Measurements from ENCODE around the gene WHRN. TPM values are rescaled to one million over a fixed set of nuclear protein-coding genes. Genes with fewer than 3 reads are reported as not detected.

Gene WHRN
- total RNA-seq, 1 experiment from 2014 or later = 4.7 TPM

GRCh38 chr9:114411452-114411851, 93.8 kb downstream of the WHRN start:
- DNase-seq (ENCODE audit: low spot score) = no peak
- in situ Hi-C loops (cut with HindIII; ENCODE audit: low sequenced_read_pairs) = no loop called here

GRCh38 chr9:114410910-114411309, 94.4 kb downstream of the WHRN start:
- DNase-seq (ENCODE audit: low spot score) = no peak
- in situ Hi-C loops (cut with HindIII; ENCODE audit: low sequenced_read_pairs) = no loop called here

DNA sequence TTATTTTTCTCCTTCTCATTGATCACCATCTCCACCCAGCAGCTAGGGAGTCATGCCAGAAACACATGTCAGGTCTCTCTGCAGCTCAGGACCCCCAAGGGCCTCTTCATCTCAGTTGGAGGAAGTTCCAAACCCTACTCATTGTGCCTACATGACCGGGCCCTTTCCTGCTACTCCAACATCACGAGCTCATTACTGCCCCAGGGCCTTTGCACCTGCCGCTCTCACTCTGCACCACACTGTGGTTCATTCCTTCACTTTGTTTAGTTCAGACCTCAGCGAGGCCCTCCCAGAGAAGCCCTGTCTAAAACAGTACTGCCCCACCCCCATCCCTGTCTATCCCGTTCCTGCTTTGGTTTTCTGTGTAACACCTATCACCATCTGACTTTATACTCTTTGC, 95.4 kb downstream of the WHRN start:
- DNase-seq (ENCODE audit: low spot score) = no peak
- in situ Hi-C loops (cut with HindIII; ENCODE audit: low sequenced_read_pairs) = no loop called here

GRCh38 chr9:114409103-114409780, 96.0 kb downstream of the WHRN start:
- in situ Hi-C loops (cut with HindIII; ENCODE audit: low sequenced_read_pairs) = no loop called here

DNA sequence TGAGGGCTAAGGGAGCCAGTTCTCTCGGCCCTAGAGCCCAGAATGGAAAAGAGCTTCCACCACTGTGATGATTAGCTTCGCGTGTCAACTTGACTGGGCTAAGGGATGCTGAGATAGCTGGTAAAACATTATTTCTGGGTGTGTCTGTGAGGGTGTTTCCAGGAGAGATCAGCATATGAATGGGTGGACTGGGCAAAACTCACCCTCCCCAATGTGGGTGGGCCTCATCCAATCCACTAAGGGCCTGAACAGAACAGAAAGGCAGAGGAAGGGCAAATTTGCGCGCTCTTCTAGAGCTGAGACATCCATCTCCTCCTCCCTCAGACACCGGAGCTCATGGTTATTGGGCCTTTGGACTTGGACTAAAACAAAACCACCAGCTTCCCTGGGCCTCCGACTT, 96.6 kb downstream of the WHRN start:
- in situ Hi-C loops (cut with HindIII; ENCODE audit: low sequenced_read_pairs) = no loop called here
- no peak for DNase-seq (ENCODE audit: low spot score)

More at GRCh38 chr9:114409103-114409780, 96.0 kb downstream of the WHRN start:
- DNase-seq (ENCODE audit: low spot score) = no peak

DNA sequence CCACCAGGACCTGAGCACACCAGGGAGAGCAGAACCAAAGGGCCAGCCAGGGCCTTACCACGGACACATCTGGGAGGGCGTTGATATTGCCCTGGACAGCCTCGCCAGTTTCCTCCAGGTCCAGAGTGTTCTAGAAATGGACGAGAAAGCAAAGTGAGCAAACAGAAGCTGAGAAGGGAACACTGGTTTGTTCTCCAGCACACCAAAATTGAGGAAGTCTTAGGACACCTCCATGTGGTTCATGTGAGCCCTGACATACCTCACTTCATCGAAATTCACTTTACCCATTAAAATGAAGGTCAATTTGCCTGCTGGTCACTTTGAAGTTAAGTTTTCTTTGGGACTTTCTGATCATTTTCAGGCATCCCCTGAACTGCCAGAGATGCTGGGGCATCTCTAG, 97.4 kb downstream of the WHRN start:
- in situ Hi-C loops (cut with HindIII; ENCODE audit: low sequenced_read_pairs) = no loop called here
- DNase-seq (ENCODE audit: low spot score) = no peak

- in situ Hi-C loops (cut with HindIII; ENCODE audit: low sequenced_read_pairs) = no loop called here
- DNase-seq (ENCODE audit: low spot score) = no peak
These were observed 98.8 kb downstream of the WHRN start for GRCh38 chr9:114406441-114406840.

- peak; percentile 87 for DNase-seq (ENCODE audit: low spot score)
- in situ Hi-C loops (cut with HindIII; ENCODE audit: low sequenced_read_pairs) = no loop called here
These were observed 99.8 kb downstream of the WHRN start for GRCh38 chr9:114405294-114406034.

DNA sequence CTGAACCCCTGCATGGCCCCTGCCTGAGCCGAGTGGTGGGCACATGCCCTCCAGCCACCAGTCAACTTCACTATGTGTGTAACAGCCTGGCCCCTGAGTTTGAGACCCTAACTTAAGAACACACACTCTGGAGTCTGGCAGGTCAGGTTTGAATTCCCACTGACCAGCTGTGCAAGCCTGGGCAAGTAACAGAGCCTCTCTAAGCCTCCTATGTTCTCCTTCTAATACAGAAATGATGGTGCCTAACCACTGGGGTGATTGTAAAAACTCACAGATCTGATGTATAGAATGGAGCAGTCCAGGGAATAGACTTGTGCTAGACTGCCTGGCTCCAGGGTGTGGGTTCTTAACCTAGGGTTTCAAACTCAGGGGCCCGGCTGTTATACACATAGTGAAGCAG, 100.7 kb downstream of the WHRN start:
- DNase-seq (ENCODE audit: low spot score) = no peak
- in situ Hi-C loops (cut with HindIII; ENCODE audit: low sequenced_read_pairs) = no loop called here

- in situ Hi-C loops (cut with HindIII; ENCODE audit: low sequenced_read_pairs) = no loop called here
- no peak for DNase-seq (ENCODE audit: low spot score)
These were observed 102.0 kb downstream of the WHRN start for GRCh38 chr9:114403153-114403756.

GRCh38 chr9:114401344-114401743, 103.9 kb downstream of the WHRN start:
- no peak for DNase-seq (ENCODE audit: low spot score)
- in situ Hi-C loops (cut with HindIII; ENCODE audit: low sequenced_read_pairs) = no loop called here

DNA sequence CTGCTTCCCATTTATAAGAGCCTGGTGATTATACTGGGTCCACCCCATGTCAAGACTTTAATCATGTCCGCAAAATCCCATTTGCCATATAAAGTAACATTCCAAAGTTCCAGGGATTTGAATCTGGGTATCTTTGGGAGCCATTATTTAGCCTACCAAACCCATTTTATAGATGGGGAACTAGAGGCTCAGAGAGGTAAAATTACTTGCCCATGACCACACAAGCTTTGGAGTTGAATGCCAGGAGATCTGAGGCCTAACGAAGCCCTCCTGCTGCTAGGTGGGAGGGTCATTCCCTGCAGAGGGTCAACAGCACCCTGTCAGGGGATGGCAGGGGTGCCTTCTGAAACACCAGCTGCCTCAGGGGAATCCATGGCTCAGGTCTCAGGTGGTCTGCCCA, 104.5 kb downstream of the WHRN start:
- no peak for DNase-seq (ENCODE audit: low spot score)
- in situ Hi-C loops (cut with HindIII; ENCODE audit: low sequenced_read_pairs) = no loop called here

DNA sequence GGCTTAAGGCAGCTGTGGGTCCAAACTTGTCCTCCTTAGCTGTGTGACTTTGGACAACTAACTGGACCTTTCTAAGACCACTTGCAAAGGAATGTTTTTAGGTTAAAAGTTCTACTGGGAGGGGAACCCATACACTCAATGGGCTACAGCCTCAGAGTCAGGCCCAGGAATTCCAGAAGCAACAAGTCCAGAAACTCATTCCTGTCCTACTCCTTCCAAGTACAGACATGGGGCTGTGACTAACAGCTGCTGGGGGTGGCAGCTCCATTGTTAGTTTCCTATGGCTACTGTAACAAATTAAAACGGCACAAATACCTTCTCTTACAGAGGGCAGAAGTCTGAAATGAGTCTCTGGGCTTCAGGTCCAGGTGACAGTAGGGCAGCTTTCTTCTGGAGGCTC, 105.1 kb downstream of the WHRN start:
- in situ Hi-C loops (cut with HindIII; ENCODE audit: low sequenced_read_pairs) = no loop called here

DNA sequence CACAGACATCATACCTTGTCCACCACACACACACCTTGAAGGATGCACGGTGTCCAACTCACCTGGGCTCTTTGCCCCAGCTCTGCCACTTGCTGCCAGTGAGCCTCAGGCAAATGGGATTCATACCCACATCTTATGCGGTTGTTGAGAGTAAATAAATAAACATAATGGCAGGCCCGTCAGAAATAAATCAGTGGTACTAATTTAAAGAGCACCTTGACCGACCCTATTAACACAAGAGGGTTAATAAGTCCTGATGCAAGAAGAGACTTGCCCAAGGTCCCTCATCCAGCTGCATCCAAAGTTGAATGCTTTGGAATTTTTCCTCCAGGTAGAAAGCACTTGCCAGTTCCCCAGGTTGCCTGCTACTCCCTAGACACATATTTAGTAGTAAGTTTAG, 105.9 kb downstream of the WHRN start:
- no peak for DNase-seq (ENCODE audit: low spot score)
- in situ Hi-C loops (cut with HindIII; ENCODE audit: low sequenced_read_pairs) = no loop called here

More for the DNA sequence above, 105.1 kb downstream of the WHRN start:
- no peak for DNase-seq (ENCODE audit: low spot score)

DNA sequence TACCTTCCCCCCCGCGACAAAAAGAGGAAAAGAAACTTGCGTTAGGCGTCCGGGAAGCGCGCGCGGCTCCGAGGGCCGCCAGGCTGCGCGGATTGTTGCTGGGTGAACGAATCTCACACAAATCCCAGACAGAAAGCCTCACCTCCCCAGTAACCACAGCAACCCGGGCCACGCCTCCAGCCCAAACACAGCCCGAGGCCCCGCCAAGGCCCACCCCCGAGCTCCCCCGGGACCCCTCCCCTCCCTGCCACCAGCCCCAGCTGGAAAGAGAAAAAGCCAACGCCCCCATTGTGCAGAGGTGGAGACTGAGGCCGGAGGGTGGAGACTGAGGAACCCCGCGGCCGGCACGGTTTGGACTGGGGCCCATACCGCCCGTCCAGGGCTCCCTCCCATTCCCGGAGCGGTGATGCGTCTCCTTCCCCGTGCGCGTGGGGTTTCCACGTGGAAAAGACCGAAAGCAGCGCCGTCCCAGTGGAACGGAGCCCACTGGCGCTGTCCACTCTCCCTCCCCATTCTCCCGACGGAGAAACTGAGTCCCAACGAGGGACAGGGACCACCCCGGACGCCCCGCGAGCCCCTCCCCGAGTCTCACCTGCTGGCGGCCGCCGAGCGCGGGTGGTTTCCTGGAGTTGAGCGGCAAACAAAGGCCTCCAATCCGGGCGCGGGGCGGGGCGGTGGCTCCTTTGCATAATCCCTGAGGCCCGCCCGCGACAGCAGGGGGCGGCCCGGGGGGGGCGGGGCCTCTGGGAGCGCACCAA, 107.2 kb downstream of the WHRN start:
- peak; percentile 79 for DNase-seq (ENCODE audit: low spot score)
- in situ Hi-C loops (cut with HindIII; ENCODE audit: low sequenced_read_pairs) = no loop called here

DNA sequence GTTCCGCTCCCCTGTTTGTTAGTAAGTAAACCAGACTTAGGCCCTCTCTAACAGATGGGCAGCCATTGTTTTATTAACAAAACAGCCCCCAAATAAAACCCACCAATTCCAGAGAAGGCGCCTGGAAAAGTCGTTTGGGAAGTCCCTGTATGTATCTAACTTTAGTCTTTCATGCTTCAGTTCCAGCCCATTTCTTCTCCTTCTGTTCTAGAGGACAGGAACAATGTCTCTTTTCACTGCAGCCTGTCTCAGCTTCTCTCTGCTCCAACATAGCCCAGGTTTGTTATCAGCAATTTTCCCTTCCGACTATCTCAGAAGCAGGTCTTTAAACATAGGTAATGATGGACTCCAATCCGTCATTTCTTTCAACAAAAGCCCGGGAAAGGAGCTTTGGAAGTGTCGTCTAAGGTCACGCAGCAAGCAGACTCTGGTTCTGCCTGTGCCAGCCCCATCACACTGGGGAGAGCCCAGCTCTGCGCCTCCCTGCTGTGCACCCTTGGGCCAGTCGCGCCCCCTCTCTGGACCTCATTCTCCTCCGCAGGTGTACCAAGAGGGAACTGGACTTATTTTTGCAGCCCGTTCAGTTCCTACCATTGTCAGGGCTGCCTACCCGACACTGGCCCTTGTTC, 107.9 kb downstream of the WHRN start:
- in situ Hi-C loops (cut with HindIII; ENCODE audit: low sequenced_read_pairs) = no loop called here
- no peak for DNase-seq (ENCODE audit: low spot score)

DNA sequence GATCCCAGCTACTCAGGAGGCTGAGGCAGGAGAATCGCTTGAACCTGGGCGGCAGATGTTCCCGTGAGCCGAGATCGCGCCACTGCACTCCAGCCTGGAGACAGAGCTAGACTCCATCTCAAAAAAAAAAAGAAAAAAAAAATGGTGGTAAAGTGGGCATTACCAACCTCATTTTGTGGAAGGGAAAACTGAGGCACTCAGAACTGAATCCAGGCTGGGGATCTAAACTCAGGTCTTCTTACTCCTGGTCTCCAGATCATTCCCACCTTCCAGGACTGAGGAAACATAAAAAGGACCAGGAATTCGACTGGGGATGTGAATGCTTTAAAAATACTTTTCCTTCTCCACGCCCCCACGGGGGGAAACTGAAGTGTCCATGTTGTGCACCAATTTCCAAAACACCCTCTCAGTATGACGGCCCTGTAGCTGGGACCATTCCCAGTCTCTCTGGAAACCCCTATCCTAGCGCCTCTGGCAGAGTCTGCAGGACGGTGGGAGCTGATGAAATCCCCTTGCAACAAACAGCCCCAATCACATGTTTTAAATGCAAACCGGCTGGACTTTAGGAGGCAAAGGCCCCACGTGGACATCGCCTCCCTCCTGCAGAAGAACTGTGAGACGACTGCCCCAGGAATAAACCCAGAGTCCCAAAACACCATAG, 108.6 kb downstream of the WHRN start:
- in situ Hi-C loops (cut with HindIII; ENCODE audit: low sequenced_read_pairs) = no loop called here
- DNase-seq (ENCODE audit: low spot score) = no peak

GRCh38 chr9:114395768-114396167, 109.5 kb downstream of the WHRN start:
- DNase-seq (ENCODE audit: low spot score) = no peak
- in situ Hi-C loops (cut with HindIII; ENCODE audit: low sequenced_read_pairs) = no loop called here

- in situ Hi-C loops (cut with HindIII; ENCODE audit: low sequenced_read_pairs) = no loop called here
- DNase-seq (ENCODE audit: low spot score) = no peak
These were observed 110.0 kb downstream of the WHRN start for GRCh38 chr9:114395334-114395617.

Data from G401 (cell line).